G401 (cell line): Measurements from ENCODE around the gene PTGER1. TPM values are rescaled to one million over a fixed set of nuclear protein-coding genes. Genes with fewer than 3 reads are reported as not detected.

ENCODE experiments used
- DNase-seq: peaks from one replicate; pipeline ENCODE4 v3.0.0-alpha.2; 2015; ENCODE audit warnings: low spot score
- in situ Hi-C: cut with HindIII; loops from 2 replicates; pipeline ENCODE4 v1.10.0; 2016; ENCODE audit warnings: low sequenced_read_pairs, mixed read lengths
- total RNA-seq: library from RNA; depleted of rRNA; stranded (reverse); fragments of >200 nt; shearing (Covaris generic); gene quantifications from 2 replicates; pipeline ENCODE4 v1.2.3, GENCODE V29; 2014; rRNA removed

The PTGER1 gene, protein sequence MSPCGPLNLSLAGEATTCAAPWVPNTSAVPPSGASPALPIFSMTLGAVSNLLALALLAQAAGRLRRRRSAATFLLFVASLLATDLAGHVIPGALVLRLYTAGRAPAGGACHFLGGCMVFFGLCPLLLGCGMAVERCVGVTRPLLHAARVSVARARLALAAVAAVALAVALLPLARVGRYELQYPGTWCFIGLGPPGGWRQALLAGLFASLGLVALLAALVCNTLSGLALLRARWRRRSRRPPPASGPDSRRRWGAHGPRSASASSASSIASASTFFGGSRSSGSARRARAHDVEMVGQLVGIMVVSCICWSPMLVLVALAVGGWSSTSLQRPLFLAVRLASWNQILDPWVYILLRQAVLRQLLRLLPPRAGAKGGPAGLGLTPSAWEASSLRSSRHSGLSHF
- 1.5 TPM in 1 of 2 replicates, not detected in the other for total RNA-seq

DNA sequence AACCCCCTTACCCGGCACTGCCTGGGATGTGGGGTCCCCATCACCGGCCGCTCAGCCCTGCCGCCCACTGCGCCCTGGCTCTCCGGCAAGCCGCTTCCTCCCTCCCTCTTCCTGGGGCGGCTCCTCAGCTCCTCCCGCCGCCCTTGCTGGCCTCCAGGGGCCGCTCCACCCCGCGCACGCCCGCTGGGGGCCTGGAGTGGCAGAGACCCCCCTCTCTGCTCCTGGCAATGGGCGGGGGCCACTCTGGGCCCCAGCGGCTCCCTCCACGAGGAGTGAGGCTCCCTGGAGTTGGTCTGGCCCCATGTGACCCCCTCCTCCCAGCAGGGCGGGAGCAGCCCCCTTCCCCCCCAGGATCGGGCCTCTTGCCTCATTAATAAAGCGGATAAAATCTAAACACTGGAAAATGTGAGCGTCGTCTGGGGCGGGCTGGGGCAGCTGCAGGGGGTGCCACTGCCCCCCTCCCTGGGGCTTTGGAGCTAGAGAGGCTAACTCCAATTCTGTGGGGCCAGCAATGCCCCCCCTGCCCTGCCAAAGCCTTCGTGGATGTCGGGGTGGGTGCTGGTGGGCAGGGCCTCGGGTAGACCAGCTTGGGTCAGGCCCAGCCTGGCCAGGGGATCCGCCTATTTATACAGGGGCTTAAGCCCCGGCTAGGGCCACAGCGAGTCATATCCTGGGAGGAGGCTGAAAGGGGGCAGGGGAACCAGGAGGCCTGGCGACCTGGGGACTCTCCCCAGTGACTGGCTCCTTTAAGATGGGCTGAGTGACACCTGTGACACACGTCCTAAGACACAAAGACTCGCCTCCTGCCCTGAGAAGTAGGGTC is at the start of gene PTGER1:
Gene PTGER1, minus strand, starts transcription at position 104 of the 823 bp plus-strand sequence. CDS start 1,034 bp downstream, outside the sequence.
- no peak for DNase-seq
- in situ Hi-C loops, result no loop called here

DNA sequence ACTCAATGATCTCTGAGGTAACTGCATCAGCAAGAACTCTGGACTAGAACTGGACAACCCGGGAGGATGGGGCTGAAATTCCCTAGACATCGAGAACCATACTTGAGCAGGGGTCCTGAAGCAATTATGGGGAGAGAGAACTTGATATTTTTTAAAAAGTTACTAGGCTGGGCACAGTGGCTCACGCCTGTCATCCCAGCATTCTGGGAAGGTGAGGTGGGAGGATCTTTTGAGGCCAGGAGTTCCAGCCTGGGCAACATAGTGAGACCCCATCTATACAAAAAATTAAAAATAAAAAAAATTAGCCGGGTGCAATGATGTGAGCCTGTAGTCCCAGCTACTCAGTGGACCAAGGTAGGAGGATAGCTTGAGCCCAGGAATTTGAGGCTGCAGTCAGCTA is 45.4 kb upstream of the PTGER1 start:
- DNase-seq, result no peak
- in situ Hi-C loops, result no loop called here

DNA sequence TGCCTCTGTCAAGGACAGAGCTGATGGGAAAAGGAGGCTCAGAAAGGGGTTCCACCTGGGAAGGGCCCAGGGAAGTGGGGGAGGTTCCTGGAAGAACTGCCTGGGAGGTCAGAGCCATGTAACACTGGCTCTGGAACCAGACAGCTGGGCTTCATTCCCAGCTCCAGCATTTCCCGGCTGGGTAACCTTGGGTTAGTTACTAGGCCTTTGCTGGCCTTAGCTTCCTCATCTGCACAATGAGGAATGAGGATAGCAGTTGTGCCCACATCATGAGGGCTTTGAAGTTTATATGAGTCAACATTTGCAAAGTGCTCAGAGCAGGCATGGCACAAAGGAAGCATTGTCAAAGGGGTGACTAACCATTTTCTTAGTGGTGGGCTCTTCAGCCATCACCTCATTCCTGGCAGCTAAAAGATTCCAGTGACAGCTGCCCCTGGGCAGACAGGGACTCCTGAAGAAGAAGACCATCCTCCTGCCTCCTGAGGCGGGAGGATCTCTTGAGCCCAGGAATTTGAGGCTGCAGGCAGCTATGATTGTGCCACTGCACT is 44.8 kb upstream of the PTGER1 start:
- no peak for DNase-seq
- in situ Hi-C loops, result no loop called here

DNA sequence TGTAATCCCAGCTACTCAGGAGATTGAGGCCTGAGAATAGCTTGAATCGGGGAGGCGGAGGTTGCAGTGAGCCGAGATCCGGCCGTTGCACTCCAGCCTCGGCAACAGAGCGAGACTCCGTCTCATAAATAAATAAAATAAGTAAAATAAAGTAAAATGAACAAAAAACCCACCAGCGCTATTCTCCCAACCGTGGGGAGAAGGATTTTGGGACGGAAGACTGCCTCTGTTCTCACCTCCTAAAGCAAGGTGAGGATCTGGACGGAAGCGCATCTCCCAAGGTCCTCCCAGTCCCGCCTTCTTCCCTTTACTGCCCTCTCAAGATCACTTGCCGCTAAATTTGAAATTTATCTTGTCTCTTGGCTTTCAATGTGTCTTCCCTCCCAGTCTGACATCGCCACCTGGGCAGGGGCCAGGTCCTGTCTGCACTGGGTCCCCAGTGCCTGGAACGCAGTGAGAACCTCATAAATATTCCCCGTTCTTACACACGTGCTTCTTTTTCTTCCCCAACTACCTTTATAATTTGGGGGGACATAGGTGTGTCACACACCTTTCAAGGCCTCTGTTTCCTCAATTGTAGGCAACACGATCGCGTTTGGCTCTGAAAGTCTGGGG is 44.2 kb upstream of the PTGER1 start:
- no peak for DNase-seq
- in situ Hi-C loops, result no loop called here

DNA sequence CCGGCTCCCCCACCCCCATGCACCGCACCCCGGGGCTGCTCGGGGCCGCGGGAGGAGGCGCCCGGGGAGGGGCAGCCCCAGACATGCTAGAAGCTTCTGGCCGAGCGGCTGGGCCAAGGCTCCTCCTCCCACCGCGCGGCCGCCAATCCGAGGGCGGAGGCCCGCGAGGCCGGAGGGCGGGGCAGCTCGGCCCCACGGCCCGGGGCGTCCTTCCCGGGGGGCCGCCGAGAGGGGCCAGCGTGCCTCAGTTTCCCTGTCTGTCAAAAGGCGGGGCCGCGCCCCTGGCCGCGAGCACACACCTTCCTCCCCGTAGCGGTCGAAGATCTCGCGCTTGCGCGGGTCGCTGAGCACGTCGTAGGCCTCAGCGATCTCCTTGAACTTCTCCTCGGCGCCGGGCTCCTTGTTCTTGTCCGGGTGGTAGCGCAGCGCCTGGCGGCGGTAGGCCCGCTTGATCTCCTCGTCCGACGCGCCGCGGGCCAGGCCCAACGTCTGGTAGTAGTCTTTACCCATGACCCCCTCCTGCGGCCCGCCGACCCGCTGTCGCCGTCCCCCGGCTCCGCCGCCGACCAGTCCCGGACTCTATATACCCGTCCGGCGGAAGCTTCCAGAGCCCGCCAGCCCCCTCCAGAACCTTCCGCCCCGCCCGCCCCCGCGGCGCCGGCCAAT is 42.8 kb upstream of the PTGER1 start, which contains the start of gene DNAJB1:
Gene DNAJB1, minus strand, starts transcription at position 558 of the 666 bp plus-strand sequence. Its CDS starts 48 bp downstream, at position 510.
- DNase-seq, result peak; percentile 77
- in situ Hi-C loops, result no loop called here

DNA sequence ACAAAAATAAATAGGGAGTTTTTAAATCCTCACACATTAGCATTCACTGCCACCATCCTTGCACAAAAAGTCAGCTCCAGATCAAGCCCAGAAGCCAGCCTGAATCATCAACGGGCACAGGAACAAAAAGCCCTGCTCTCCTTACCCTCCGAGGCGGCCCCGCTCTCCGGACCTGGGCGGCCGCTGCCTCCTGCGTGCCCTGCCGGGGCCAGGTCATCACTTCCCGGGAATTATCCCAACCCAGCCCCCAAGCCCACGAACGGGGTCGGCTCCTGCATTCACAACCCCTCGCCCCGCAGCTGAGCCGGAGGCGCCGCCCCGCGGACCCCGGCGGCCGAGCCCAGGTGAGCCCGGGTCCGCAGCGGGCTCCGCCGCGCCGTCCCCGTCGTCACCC is 42.3 kb upstream of the PTGER1 start:
- DNase-seq, result peak; percentile 41
- in situ Hi-C loops, result no loop called here

DNA sequence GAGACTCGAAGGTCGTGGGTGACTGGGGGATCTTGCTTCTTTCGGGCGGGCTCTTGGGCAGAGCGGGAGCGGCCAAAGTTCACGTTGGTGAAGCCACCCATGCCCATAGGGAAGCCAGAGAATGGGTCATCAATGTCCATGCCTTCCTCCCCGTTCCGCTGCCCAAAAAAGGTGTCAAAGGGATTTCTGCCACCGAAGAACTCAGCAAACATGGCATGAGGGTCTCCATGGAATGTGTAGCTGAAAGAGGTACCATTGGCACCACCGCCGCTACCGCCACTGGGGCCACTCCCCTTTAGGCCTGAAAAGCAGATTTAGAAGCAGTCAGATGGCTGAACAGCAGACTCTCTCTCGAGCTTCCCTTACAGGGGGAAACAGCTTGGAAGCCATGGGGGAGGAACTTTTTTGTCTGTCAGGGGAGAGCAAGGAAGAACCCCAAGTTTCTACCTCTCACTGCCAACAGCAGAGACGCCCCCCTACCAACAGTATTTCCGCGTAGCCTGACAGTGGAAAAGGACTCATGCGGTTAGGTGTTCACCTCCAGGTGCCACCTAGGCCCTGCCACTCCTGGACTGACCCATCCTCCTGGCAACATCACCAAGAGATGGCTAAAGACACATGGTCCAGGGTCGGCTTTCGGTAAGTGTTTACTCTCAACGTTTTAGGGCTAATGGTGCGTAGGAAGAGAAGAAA is 41.7 kb upstream of the PTGER1 start:
- no peak for DNase-seq
- in situ Hi-C loops, result no loop called here

DNA sequence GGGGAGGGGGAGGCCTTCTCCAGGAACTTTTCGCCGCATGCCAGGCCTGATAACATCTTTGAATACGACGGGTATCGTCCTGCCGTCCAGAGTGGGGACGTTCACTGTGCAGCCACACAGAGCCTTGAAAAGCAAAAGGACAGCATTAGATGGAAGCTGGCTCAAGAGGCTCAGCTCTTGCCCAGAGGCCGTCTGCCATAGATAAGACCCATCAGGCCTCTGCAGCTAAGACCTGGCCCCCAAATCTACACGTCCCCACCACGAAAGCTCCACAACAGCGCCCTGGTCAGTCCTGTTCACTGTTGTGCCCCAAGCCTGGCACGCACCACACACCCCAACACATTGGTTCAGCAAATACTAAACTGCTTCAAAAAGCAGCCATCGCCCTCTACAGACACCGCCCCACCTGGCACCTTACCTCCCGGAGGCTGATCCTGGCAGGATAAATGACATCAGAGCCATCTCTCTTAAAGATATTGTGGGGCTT is 40.9 kb upstream of the PTGER1 start:
- DNase-seq, result peak; percentile 58
- in situ Hi-C loops, result no loop called here

DNA sequence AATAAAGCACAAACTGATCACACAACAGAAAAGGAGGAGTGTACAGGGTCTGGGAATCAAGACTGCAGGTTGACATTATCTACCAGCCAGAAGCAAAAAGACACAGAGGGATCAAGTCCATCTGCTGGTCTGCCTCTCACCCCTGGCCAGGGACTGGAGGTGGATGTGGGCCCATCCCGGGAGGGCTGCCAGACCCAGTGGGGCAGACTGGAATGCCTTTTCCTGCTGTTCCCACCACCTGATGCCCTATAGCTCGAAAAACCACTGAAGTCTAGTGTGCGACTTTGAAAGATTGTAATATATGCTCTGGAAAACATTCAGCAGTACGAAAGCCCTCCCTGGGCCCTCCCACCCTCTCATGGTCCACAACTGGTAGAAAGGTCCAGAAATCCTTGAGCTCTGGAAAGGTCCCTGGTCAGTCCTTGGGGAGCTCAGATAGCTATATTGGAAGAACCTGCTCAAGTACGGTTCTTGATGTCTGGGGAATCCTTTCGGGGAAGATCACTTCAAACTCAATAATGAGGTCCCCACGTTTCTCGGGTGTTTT is 40.4 kb upstream of the PTGER1 start:
- DNase-seq, result no peak
- in situ Hi-C loops, result no loop called here

DNA sequence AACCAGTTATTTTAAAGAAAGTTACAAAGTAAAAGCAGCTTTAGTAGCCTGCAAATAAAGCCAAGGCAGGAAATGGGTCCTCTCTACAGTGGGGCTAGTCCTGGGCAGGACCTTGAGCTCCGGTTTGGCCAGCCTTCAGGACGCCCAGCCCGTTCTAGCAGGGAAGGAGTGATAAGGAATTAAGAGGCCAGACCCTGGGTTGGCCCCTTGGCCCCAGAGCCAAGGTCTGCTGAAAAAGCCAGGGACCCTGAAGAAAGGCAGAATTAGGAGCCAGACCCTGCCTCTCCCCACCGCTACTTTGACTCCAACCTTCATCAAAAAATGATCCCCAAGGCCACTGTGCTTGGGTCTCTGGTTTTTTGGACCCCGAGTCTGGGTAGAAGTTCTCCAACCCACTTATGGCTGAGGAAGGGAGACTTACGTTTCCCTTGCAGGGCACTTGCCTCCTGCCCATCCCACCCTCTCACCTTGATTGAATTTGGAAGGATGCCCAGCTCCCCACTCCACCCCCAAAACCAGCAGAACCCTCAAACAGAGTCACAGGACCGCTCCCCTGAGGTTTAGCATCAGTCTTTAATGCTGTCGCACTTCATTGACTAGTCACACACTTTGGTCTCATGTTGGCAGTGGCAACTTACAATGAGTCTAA is 39.2 kb upstream of the PTGER1 start:
- in situ Hi-C loops, result no loop called here
- DNase-seq, result no peak

DNA sequence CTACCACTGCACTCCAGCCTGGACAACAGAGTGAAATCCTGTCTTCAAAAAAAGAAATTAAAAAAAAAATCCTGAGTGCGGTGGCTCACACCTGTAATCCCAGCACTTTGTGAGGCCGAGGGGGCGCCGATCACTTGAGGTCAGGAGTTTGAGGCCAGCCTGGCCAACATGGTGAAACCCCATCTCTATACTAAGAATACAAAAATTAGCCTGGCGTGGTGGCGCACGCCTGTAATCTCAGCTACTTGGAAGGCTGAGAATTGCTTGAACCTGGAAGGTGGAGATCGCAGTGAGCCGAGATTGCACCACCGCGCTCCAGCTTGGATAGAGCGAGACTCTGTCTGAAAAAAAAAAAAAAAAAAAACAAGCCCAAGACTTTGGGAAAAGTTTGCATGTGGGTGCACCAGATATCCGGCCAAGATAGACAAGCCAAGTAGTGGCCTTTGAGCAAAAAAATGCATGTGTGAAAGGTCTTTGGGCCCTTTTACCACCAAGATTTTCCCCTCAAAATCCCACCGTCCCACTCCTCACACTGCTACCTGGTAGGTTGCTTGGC is 37.3 kb upstream of the PTGER1 start:
- in situ Hi-C loops, result no loop called here
- no peak for DNase-seq

DNA sequence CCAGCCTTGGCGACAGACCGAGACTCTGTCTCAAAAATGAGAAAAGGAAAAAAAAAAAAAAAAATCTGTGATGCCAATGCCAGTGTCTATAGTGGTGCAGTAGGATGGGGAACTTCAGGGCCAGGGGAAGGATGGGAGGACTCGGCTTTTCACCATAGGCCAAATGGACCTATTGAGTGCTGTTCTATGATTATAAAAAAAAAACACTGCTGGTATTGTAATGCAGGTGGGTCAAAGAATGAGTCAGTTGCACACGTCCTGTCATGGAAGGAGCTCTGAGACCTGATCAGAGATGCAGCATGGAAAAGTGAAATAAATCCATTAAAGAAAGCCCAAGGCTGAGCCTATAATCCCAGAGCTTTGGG is 36.1 kb upstream of the PTGER1 start:
- in situ Hi-C loops, result no loop called here
- DNase-seq, result no peak

DNA sequence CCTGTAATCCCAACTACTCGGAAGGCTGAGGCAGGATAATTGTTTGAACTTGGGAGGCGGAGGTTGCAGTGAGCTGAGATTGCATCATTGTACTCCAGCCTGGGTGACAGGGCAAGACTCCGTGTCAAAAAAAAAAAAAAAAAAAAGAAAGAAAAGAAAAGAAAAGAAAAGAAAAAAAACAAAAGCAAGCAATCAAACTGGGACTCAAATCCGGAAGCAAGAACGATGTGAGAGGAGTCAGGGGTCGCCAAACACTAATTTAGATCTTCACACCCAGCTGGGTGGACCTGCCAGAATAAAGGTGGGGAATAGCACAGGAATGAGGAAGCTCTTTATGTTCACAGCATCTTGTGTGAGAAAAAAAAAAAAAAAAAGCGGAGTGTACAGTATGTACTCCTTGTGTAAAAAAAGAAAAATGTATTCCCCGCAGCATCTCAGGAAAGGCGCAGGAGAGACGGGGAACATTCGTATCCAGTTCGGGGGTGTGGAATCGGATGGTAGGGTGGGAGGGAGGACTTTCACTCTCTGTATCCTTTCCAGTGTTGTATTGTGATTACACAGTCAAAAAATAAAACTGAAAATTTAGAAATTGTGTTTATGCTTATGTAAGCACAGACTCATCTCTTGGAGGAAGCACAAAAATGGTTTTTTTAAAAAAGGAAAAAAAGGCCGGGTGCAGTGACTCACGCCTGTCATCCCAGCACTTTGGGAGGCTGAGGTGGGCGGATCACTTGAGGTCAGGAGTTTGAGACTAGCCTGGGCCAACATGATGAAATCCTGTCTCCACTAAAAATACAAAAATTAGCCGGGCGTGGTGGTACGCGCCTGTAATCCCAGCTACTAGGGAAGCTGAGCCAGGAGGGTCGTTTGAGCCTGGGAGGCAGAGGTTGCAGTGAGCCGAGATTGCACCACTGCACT is 35.4 kb upstream of the PTGER1 start:
- in situ Hi-C loops, result no loop called here
- DNase-seq, result no peak

DNA sequence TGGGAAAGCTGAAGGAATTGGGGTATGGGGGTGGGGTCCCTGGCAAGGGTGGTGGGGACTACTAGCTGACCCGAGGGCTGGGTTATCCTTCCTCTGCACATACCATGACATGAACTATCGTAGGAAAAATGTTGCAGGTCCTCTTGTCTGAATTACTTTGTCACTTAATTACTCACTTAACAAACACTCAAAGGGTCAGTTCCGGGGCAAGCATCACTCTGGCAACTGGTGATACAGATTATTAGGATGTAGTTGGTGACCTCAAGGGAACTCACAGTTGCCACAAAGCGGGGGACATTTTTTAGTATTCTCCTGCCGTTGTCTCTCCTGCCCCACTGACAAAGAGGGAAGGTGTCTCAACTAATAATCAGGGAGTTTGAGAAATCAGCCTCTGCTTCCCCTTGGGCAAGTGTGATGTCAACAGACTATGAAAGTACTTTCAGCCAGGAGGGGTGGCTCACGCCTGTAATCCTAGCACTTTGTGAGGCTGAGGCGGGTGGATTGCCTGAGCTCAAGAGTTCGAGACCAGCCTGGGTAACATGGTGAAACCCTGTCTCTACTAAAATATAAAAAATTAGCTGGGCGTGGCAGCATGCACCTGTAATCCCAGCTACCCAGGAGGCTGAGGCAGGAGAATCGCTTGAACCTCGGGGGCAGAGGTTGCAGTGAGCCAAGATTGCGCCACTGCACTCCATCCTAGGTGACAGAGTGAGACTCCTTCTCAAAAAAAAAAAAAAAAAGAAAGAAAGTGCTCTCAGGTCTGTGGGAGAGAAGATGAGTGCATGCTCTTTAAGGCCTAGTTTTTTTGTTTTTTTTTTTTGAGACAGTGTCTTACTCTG is 32.8 kb upstream of the PTGER1 start:
- no peak for DNase-seq
- in situ Hi-C loops, result no loop called here

DNA sequence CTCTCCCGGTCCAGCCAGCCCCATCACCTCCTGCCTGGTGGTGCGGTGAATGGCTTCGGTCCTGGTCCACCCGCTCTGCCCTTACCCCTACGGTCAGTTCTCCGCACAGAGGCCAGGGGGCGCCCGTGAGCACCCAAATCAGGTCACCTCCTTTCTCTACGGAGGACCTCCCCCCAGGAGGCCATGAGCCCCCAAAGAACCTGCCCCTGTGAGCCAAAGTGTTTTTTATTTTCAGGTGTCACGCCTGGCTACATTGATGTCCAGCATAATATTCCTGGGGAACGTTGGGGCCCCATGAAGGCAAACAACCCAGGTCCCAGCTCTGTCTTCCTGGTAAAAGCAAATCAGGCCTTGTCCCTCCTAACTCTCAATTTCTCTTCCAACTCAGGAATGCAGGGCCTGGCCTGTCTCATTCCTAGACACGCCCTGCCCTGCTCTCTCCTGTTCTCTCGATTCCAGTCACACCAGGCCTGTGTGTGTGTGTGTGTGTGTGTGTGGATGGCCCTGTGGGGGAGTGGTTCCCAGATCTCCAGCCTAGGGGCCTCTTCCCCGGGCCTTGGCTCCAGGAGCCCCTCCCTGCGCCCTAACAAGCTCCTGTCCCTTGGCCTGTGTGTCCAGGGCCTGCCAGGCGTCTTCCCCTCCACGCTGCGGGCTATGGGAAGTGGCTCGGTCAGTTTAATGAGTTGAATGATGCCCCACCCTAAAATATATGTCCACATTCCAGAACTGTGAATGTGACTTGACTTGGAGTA is 30.5 kb upstream of the PTGER1 start:
- peak; percentile 45 for DNase-seq
- in situ Hi-C loops, result no loop called here
